Astrocyte (in vitro differentiated cells and primary cell): Measurements from ENCODE around the gene AZGP1.

Experiments used
- EZH2 ChIP-seq: IDR thresholded peaks from 2 replicates; pipeline ENCODE4 v1.6.1; 2012; ENCODE audit warnings: mild to moderate bottlenecking, low read length, inconsistent platforms; ENCODE audit not compliant: insufficient read depth
- TF ChIP-seq, protein P1 (sequence below): IDR thresholded peaks from 2 replicates; pipeline ENCODE4 v1.5.1; 2011; ENCODE audit warnings: low read depth, mild to moderate bottlenecking, inconsistent platforms, low read length, moderate library complexity; ENCODE audit not compliant: insufficient read depth

- TF ChIP-seq, protein P1, sequence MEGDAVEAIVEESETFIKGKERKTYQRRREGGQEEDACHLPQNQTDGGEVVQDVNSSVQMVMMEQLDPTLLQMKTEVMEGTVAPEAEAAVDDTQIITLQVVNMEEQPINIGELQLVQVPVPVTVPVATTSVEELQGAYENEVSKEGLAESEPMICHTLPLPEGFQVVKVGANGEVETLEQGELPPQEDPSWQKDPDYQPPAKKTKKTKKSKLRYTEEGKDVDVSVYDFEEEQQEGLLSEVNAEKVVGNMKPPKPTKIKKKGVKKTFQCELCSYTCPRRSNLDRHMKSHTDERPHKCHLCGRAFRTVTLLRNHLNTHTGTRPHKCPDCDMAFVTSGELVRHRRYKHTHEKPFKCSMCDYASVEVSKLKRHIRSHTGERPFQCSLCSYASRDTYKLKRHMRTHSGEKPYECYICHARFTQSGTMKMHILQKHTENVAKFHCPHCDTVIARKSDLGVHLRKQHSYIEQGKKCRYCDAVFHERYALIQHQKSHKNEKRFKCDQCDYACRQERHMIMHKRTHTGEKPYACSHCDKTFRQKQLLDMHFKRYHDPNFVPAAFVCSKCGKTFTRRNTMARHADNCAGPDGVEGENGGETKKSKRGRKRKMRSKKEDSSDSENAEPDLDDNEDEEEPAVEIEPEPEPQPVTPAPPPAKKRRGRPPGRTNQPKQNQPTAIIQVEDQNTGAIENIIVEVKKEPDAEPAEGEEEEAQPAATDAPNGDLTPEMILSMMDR = no peak
- no peak for TF ChIP-seq EZH2
These were observed 14.6 kb upstream of the AZGP1 start for GRCh38 chr7:99990460-99990852.
